Suppressor macrophage treated with lipopolysaccharide for 4 hours (primary cell): Measurements from ENCODE around the gene METAP2.
"Not testable (repeated sequence)": the region's sequence is repeated elsewhere in the genome, so short reads cannot be mapped to it uniquely, and the experiment has no call there.

Source experiments
- DNase-seq: peaks from one replicate; pipeline ENCODE4 v3.0.0-alpha.2; 2020

Gene METAP2

DNA sequence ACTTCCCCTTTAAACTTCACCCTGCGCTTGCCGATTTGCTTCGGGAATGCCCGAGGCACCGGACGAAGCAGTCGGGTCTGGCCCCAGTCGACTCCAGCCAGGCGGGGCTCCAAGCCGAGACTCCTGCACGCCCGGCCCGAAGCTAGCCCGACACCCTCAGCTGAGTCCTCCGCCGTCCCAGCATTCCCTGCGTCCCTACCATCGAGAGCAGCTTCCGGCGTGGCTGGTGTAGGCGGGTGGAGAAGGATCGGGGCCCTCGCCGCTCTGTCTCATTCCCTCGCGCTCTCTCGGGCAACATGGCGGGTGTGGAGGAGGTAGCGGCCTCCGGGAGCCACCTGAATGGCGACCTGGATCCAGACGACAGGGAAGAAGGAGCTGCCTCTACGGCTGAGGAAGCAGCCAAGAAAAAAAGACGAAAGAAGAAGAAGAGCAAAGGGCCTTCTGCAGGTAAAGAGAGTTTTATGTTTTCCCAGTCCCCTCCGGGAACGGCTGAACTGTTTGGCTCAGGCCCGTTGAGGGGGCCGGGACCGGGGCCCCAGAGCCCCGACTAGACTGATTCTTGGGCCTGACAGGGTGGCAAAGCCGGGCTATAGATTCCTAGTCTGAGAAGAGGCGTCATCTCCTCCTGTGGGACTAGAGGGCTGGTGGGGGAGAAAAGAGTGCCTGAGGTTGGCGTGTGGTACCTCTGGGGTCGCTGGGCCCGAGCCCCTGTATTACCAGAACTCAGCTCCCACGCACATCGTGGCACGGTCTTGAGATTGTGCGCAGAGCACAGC is at the start of gene METAP2:
Gene METAP2 (plus strand): TSS at position 269 of the 776 bp plus-strand sequence. CDS start 28 bp downstream, at position 297.
- DNase-seq: peak; percentile 98

GRCh38 chr12:95424271-95424994 is 49.5 kb upstream of the METAP2 start:
- no peak for DNase-seq

DNA sequence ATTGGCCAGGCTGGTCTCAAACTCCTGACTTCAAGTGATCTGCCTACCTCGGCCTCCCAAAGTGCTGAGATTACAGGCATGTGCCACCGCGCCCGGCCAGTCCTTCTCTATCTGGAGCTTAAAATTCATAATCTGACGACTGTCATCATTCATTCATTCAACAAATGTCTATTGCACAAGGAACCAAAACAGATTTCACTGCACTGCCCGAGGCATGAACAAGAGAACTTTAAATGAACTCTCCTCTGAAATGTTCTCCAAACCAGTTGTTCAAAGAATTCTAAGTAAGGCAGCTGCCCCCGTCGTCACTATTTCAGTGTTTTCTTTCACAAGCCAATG is 44.8 kb upstream of the METAP2 start:
- DNase-seq: no peak

DNA sequence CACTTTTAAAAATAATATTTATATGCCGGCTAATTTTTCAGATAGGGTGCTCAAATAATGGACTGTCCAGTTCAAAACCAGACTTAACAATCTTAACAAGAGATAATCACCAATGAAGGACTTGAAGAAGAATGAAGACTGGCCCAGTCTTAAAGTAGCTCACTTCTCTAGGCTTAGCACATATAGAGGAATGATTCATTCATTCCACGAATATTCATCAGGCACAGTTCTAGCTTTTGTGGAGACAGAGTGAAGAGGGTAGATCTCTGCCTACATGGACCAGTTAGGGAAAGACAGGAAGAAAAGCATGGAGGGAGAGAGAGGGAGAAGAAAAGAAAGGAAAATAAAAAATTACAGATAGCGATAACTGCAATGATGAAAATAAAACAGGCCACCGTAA is 42.8 kb upstream of the METAP2 start:
- DNase-seq: no peak

DNA sequence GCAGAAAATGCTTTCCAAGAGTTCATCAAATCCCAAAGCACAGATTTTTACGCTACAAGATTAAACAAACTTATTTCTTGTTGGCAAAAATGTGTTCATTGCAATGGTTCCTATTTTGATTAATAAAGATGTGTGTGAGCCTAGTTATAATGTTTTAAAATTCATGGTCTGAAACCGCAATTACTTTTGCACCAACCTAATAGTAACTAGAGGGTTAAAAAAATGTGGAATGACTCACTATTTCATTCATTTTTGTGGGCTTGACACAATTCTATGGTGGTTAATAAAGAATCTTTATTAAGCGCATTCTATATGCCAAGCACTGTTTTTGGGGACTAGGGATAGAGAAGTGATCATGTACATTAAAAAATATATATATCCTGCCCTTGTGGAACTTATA is 38.6 kb upstream of the METAP2 start:
- DNase-seq: no peak

DNA sequence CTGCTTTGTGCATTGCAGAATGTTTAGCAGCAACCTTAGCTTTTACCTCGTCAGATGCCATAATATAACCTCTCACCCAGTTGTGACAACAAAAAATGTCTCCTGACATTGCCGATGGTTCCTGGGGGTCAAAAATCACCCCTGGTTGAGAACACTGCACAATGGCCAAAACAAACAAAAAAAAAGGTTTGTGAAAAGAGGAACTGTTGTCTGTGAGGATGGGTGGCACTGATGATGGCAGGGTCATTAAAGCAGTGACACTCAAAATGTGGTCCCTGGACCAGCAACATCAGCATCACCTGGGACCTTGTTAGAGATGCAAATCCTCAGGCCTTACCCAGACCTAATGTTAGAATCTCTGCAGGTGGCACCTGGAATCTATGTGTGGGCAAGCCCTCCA is 36.4 kb upstream of the METAP2 start:
- no peak for DNase-seq

DNA sequence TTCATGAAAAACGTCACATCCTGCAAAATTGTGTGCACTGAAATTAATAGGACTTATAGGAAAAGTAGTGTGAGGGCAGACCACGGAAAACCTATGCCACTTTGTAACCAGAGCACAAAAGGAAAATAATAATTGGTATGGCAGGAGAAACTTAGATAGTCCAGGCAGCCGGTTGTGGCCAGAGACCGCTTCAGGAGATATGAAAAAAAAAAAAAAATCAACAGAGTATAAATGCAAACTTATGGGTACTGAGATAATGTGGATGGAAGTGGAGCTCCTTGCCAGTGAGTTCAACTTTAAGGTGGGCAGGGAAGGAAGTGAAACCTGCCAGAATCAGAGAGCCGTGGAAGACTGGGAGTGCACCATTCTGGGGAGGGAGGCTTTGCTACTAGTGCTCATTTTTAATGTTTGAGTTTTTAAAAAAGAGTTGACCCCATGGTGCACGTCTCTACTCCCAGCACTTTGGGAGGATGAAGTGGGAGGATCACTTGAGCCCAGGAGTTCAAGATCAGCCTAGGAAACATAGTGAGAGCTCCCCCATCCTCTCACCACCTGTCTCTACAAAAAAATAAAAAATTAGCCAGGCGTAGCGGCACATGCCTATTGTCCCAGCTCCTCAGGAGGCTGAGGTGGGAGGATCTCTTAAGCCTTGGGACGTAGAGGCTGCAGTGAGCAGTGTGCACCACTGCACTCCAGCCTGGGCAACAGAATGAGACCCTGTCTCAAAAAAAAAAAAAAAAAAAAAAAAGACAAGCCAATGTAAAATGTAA is 34.3 kb upstream of the METAP2 start:
- DNase-seq: no peak

- no peak for DNase-seq
Observed at GRCh38 chr12:95440401-95440800, 33.6 kb upstream of the METAP2 start.

- no peak for DNase-seq
Observed at GRCh38 chr12:95443459-95443858, 30.5 kb upstream of the METAP2 start.

GRCh38 chr12:95445099-95445498 is 28.9 kb upstream of the METAP2 start:
- DNase-seq: not testable (repeated sequence)

GRCh38 chr12:95445884-95446505 is 28.0 kb upstream of the METAP2 start:
- DNase-seq: no peak

DNA sequence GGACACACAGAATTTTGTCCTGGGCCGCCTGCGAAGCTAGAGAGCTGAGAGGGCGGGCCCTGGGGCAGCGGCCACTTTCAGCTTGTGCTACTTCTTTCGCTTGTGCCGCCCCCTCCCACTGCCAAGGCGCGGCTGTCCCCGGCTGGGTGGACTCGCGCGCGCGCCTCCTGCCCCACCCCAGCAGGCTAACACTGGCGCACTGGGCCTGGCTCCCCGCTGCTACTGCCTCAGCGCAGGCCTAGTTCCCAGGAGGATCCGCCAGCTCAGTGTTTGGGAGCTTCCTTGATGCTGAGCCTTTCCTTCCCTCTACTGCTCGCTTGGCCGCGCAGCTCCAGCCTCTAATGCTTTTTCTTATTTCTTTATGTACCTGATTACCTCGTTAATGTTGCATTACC is 27.4 kb upstream of the METAP2 start:
- DNase-seq: no peak

- not testable (repeated sequence) for DNase-seq
Observed at GRCh38 chr12:95449656-95450055, 24.3 kb upstream of the METAP2 start.

DNA sequence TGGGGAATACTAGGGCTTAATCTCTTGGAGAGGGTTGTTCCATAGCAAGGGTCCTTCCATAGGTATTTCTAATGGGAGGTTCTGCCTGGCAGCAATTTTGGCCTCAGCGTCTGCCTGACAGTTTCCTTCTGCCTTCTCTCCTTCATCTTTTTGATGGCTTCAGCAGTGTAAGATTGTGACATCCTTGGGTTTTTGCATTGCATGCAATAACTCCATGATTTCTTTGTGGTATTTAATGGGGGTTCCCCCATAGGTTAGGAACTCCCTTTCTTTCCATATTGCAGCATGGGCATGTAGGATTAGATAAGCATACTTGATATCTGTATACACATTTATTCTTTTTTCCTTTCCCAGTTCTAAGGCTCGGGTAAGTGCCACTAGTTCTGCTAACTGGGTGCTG is 21.5 kb upstream of the METAP2 start:
- peak; percentile 42 for DNase-seq

DNA sequence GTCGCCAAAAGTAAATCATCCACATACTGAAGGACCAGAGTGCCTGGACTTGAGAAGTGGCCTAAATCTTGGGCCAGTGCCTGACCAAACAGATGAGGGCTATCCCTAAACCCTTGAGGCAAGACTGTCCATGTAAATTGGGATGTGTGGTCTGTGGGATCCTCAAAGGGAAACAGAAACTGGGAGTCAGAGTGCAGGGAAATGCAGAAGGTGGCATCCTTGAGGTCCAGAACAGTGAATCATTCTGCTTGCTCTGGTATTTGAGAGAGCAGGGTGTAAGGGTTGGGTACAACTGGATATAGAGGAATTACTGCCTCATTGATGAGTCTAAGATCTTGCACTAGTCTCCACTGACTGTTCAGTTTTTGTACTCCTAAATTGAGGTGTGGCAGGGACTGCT is 20.1 kb upstream of the METAP2 start:
- DNase-seq: peak; percentile 25

DNA sequence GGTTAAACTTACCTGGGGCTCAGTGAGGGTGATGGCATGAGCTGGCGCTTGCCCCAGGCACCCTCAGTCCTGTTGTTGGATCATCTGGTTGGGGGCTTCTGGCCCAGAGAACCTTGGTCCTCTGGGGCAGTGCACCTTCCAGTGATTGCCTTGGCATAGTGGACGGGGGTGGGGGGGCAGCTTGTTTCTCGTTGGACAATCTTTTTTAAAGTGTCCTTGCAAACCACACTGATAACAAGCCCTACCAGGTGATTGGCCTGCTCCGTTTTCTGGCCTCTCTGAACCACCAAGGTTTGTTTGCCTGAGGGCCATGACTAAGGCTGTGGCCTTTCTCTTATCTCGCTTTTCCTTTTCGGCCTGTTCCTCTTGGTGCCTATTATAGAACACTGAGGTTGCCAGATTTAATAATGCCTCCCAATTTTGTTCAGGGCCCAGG is 19.2 kb upstream of the METAP2 start:
- DNase-seq: not testable (repeated sequence)

DNA sequence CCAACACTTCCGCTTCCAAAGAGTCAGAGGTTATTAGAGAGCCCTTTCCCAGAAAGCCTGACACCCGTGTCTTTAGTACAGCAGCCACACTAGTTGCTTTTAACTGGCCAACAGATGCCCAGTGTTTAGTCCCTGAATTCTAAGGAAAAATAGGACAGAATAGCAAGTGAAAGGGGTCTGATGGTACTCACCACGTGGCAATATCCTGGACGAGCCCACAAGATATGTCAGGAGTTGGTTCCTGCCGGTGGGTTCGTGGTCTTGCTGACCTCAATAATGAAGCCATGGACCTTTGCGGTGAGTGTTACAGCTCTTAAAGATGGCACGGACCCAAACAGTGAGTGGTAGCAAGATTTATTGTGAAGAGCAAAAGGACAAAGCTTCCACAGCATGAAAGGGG is 16.3 kb upstream of the METAP2 start:
- DNase-seq: not testable (repeated sequence)

GRCh38 chr12:95458761-95459160 is 15.2 kb upstream of the METAP2 start:
- no peak for DNase-seq

DNA sequence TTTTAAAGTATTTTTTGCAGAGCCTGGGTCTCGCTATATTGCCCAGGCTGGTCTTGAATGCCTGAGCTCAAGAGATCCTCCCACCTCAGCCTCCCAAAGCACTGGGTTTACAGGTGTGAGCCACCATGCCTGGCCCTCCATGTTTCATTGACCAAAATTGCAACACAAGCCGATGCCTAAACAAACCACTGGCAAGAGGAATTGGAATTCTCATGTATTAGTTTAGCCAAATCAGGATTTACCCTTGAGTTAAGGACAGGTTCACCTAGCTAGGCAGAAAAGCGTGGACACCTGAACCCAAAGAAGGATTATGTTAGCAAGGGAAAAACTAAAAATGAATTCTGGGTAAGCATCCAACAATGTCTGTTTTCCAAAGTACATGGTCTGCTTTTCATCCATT is 14.6 kb upstream of the METAP2 start:
- no peak for DNase-seq

DNA sequence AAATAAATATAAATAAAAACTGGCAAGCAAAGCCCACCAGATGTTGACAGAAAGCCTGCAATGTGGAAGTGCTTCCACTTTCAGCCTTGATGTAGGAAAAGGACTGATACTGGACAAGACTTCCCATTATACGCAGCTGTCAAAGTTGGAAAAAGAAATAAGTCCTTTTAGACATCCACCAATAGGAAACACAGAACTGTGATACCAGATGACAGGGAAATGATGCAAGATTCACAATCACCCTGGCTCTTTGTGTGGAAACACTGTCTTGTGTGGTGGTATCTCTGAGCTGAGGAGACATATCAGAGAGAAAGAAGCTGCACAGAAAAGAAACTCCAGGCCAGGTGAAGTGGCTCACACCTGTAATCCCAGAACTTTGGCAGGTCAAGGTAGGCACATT is 13.8 kb upstream of the METAP2 start:
- no peak for DNase-seq

GRCh38 chr12:95460896-95461295 is 13.1 kb upstream of the METAP2 start:
- no peak for DNase-seq

GRCh38 chr12:95462081-95462480 is 11.9 kb upstream of the METAP2 start:
- DNase-seq: no peak

- DNase-seq: no peak
Observed at GRCh38 chr12:95462551-95462950, 11.4 kb upstream of the METAP2 start.
